ENCODE results near the gene EVPLL.
"Not testable (repeated sequence)": the region's sequence is repeated elsewhere in the genome, so short reads cannot be mapped to it uniquely, and the experiment has no call there.

EVPLL gene

DNA sequence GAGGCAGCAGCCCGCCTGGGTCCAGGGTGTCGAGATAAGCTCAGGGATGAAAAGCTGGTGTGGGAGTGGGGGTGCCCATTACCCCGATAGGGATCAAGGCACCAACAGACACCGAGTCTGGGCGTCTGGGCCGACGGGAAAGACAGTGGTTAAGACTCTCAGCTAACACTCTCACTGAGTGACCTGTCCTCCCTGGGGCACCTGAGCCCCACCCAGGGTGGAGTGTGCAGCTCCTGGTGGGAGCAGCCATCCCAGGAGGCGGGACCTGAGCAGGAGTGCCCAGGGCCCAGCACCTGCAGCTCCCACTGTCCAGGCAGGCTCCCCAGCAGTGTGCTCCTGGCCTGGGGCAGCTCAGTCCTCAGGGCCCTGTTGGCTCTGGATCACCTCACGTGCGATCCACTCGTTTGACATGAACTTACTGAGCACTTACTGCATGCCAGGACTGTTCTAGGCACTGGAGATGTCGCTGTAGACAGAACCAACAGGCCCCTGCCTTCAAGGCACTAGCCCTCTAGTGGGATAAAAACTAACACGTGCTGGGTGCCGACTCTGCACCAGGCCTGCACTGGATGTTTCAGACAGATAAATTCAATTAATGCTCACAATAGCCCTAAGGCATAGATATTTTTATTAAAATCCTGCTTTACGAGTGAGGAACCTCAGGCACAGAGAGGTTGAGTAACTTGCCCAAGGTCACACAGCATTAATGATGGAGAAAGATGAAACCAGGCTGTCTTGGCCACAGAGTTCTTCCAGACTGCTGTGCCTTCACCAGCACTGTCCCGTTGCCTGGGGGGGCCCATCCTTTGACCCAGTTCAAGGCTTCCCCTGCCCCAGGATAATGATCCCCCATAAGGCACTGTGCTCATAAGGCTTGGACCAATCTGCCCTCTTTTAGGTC lies 1.9 kb downstream of the EVPLL start:
- no peak for DNase-seq

DNA sequence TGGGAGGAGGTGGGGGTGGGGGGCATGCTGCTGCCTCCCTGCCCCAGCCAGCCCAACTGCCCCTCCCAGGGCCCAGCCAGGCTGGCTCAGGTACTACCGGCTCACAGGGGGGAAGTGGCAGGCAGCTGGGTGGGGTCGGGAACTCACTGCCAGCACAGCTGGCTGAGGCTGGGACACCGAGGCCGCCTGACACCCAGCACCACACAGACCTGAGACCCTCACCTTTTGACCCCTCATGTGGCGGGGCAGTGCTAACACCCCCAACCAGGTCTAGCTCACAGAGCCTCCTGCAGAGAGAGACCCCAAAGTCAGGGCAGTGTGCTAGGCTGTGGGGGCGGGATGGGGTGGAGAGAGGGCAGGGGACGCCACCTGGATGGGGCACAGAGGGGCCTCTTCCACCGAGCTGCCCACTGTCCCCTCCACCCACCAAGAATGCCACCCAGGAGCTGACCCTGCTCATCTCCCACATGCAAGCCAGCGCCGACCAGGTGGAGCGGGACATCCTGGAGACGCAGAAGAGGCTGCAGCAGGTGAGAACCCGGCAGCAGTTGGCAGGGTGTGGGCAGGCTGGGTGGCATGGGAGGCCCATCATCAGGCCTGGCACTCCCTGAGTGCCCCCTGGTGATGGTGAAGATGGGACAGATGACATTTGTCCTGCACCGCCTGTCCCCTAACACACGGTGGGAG lies 3.0 kb downstream of the EVPLL start:
- DNase-seq = no peak

GRCh38 chr17:18381158-18381952 lies 3.8 kb downstream of the EVPLL start:
- no peak for DNase-seq

DNA sequence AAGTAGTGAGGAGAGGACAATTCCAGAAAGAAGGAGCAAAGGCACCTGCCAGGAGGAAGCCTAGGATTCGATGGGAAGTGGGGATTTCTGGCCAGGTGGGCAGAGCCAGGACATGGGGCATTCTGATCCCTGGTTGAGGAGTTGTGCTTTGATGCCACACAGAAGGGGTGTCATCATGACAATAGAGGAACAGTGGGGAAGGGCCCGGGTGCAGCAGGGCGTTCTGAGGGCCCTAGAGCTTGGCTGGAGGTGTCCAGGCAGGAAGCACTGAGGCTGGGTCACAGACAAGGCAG lies 4.3 kb downstream of the EVPLL start:
- DNase-seq = no peak

DNA sequence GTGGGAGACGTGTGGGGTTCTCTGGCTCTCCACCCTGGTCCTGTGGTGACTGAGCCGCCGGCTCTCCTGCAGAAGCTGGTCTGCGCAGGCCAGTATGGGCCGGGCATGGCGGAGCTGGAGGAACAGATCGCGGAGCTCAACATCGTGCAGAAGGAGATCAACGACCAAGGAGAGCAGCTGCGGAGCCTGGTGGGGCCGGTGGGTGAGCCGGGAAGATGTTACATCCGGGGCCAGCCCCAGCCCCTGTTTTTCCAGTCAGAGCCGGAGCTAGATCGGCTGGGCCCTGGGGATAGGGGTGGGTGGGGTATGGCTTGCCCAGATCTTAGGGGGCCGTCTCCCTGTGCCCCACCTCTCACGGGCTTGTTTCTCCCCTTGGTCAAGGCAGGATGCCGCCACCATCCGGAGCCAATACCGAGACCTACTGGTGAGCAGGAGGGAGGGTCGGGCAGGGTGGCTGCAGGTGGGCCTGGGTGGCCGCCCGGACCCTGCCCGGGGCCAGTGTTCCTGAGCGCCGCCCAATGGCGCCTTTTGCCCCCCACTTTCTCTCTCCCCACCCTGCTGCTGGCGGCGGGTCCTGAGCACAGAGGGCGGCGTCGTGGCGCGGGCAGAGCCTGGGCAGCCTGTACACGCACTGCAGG lies 5.0 kb downstream of the EVPLL start:
- DNase-seq = no peak

- not testable (repeated sequence) for DNase-seq
These were observed 5.5 kb downstream of the EVPLL start for GRCh38 chr17:18383079-18383481.

GRCh38 chr17:18384271-18384670 lies 6.7 kb downstream of the EVPLL start:
- not testable (repeated sequence) for DNase-seq

GRCh38 chr17:18387583-18387982 lies 10.0 kb downstream of the EVPLL start:
- not testable (repeated sequence) for DNase-seq

DNA sequence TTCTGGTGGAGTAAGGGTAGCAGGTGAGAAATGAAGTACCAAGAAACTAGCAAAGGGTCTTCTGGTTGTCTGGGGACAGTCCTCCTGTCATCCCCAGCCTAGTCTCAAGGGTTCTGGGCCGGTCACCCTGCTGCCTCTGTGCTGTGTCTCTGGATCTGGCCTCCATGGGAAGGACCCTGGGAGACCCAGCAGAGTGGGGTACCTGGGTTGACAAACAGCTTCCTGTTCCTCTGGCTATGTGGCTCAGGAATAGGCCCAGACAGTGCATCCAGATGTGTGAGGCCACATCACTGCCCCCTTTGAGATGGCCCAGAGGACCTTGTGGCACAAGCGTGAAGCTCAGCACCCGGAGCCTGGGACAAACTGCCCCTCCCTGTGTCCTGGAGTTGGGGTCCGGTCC lies 10.7 kb downstream of the EVPLL start:
- DNase-seq = not testable (repeated sequence)

DNA sequence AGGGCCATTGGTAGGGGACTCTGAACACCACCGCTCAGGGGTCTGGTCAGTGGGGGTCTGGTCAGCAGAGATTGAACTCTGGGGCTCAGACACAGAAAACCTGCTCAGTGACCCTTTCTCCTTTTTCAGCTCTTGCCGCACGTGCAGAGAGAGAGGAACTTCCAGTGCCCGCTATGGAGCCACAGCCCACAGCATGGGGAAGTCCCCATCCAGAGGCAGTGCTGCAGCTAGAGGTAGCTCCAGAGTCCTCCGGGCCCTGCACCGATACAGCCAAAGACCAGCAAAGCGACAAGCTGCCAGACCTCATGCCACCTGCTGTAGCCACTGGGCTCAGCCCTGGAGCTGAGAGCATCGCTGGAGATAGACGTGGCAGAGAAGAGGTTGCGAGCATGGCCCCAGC lies 11.2 kb downstream of the EVPLL start:
- DNase-seq = not testable (repeated sequence)

- DNase-seq = not testable (repeated sequence)
These were observed 24.5 kb downstream of the EVPLL start for GRCh38 chr17:18401872-18402590.

- not testable (repeated sequence) for DNase-seq
These were observed 25.6 kb downstream of the EVPLL start for GRCh38 chr17:18403166-18403565.

GRCh38 chr17:18403604-18404003 lies 26.0 kb downstream of the EVPLL start:
- DNase-seq = not testable (repeated sequence)

DNA sequence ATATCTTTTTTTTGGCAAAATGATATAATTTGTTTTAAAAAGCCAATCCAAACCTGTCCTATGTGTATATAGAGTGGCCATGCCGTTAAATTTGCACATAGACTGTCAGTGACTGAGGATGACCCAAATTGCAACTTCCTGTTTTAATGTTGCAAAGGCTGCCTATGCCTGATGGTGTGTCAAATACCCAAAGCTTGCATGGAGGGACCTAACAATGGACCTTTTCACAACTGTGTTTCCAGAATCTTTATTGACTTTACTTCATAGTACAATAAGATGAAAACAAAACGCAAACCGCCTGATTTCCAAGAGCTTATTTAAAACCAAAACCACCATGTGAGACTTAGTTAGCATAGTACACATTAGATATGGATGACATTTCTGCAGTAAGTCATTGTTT lies 31.3 kb downstream of the EVPLL start:
- peak; percentile 0 for DNase-seq

- DNase-seq = not testable (repeated sequence)
These were observed 31.7 kb downstream of the EVPLL start for GRCh38 chr17:18409321-18409720.

- DNase-seq = not testable (repeated sequence)
These were observed 33.2 kb downstream of the EVPLL start for GRCh38 chr17:18410736-18411135.

DNA sequence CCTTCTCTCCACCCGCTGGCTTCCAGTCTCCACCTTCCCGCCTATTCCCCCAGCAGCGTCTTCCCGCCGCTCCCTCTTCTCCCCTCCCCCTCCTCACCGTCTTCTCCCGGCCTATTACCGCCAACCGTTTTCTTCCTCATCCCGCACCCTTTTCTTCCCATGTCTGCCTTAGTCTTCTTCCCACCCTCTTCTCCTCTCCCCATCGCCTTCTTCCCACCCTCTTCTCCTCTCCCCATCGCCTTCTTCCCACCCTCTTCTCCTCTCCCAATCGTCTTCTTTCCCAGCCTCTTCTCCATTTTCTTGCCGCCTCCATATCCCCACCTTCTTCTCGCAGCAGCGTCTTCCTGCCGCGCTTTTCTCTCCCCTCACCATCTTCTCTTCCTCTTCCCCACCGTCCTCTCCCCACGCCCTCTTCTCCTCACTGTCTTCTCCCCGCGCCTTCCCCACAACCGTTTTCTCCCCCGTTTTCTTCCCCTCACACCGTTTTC lies 33.8 kb downstream of the EVPLL start:
- DNase-seq = not testable (repeated sequence)

GRCh38 chr17:18412001-18412538 lies 34.5 kb downstream of the EVPLL start:
- DNase-seq = not testable (repeated sequence)

- DNase-seq = not testable (repeated sequence)
These were observed 43.9 kb downstream of the EVPLL start for GRCh38 chr17:18421521-18421920.

DNA sequence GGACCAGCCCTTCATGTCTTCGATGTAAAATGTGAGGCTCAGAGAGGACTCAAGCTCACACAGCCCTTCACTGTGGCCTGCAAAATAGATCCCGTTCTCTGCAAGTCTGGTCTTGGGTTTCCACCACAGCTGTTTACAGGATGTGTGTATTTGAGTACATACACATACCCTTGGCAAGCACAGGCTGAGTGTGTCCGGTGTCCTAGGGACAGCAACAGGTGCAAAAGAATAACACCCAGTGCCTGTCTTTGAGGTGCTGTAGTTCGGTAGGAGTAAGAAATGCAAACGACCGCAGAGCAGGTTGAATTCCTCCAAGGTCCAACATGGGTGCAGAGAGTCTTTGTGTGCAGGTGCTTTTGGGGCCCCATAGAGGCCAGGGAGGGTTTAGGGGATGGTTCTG lies 44.9 kb downstream of the EVPLL start:
- DNase-seq = not testable (repeated sequence)

DNA sequence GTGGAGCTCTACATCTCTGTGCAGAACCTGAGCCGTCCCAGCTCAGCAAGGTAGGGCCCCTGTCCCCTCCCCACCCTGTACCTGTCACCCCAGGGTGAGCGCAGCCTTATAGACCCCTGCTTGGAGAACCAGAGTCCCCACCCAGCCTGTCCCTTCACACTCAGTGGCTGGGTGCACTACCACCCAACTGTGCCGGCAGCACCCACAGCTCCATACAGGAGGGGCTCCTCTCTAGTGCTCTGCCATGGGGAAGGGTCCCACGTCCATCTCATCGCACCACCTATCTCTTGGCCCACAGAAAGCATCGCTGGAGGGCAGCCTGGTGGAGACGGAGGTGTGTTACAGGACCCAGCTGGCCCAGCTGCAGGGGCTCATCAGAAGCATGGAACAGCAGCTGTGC lies 45.4 kb downstream of the EVPLL start:
- DNase-seq = not testable (repeated sequence)

GRCh38 chr17:18425593-18425992 lies 48.0 kb downstream of the EVPLL start:
- DNase-seq = not testable (repeated sequence)

Measured in KG1 (cell line).